HepG2 (cell line): ENCODE results near the gene PGPEP1. TPM values are rescaled to one million over a fixed set of nuclear protein-coding genes. Genes with fewer than 3 reads are reported as not detected.

Experiments
- ATAC-seq: fragments of 200-7000 bp; cut with Tn5 transposase; 3 replicates; pipeline ENCODE4 v1.9.1; 2020; ENCODE audit warnings: mild to moderate bottlenecking, moderate library complexity
- BruUV-seq: library from RNA; stranded (reverse); fragments of 400-500 nt; replicated peaks from 2 replicates; lab custom pipeline; 2021; lab: Mats Ljungman, UMichigan
- CTCF ChIA-PET: fragments of 300-600 bp; formaldehyde crosslinking; extraction: SDS; loops from one replicate; lab custom pipeline; 2021; ENCODE audit warnings: low total read pairs, inconsistent platforms, low intra/inter-chr PET ratio; lab: Yijun Ruan, JAX
- POLR2A ChIA-PET: fragments of 350-600 bp; sonication (Branson Sonifier 250); formaldehyde crosslinking; loops from one replicate; lab custom pipeline; 2020; ENCODE audit warnings: antibody characterized with exemption, inconsistent platforms; lab: Yijun Ruan, JAX
- DNase-seq: peaks from one replicate; pipeline ENCODE4 v3.0.0-alpha.2; 2015; ENCODE audit warnings: low spot score
- FAIRE-seq: peaks from 3 replicates; lab custom pipeline; 2011; peaks lifted over from hg19 to GRCh38; lab: Jason Lieb, UNC
- H2AFZ ChIP-seq: one replicate; pipeline ENCODE4 v1.6.1; 2011; ENCODE audit warnings: low read length, inconsistent platforms
- H3K27ac ChIP-seq: fragments of 300-600 bp; 3 replicates; pipeline ENCODE4 v1.8.0; 2011; ENCODE audit warnings: mixed run types, mild to moderate bottlenecking, mixed read lengths, low read length, inconsistent platforms; ENCODE audit not compliant: insufficient read depth; ENCODE audit errors: extremely low read length
- H3K27me3 ChIP-seq, 2 experiments: fragments of 200-600 bp in 1 of 2; 2 replicates in 1 of 2; 3 replicates in 1 of 2; pipeline versions ENCODE4 v1.6.0 to v1.8.0; 2011; ENCODE audit warnings: low read length in 2 of 2, mild to moderate bottlenecking in 2 of 2, moderate library complexity in 2 of 2, inconsistent platforms in 1 of 2; ENCODE audit not compliant: insufficient read depth in 2 of 2, control insufficient read depth in 1 of 2
- H3K36me3 ChIP-seq, 2 experiments: fragments of 200-600 bp in 1 of 2; replicated peaks in 1 of 2; 2 replicates in 1 of 2; 3 replicates in 1 of 2; pipeline versions ENCODE4 v1.5.1 to v1.8.0; 2011; ENCODE audit warnings: low read length in 2 of 2, inconsistent platforms in 1 of 2; ENCODE audit not compliant: insufficient read depth in 2 of 2, control insufficient read depth in 1 of 2
- H3K4me1 ChIP-seq: 2 replicates; pipeline ENCODE4 v1.5.1; 2012; ENCODE audit warnings: low read length, inconsistent platforms; ENCODE audit not compliant: insufficient read depth
- H3K4me2 ChIP-seq: 2 replicates; pipeline ENCODE4 v1.6.0; 2011; ENCODE audit warnings: low read depth, low read length, inconsistent platforms
- H3K4me3 ChIP-seq, 3 experiments: fragments of 200-600 bp in 1 of 3; sonication (generic), shearing (Covaris generic) in 1 of 3; replicated peaks in 1 of 3; 2 replicates each; pipeline ENCODE4 v1.5.1; 2011 to 2016; ENCODE audit warnings: low read length in 3 of 3, inconsistent platforms in 2 of 3, low read depth in 2 of 3, mild to moderate bottlenecking in 2 of 3, control low read depth in 1 of 3, mixed read lengths in 1 of 3; ENCODE audit not compliant: insufficient read depth in 1 of 3
- H3K79me2 ChIP-seq: one replicate; pipeline ENCODE4 v1.6.1; 2011; ENCODE audit warnings: low read length, inconsistent platforms; ENCODE audit not compliant: insufficient read depth
- H3K9ac ChIP-seq: 2 replicates; pipeline ENCODE4 v1.6.0; 2011; ENCODE audit warnings: mild to moderate bottlenecking, low read depth, low read length, inconsistent platforms; ENCODE audit not compliant: insufficient read depth
- H3K9me3 ChIP-seq: 2 replicates; pipeline ENCODE4 v1.5.1; 2012; ENCODE audit warnings: mild to moderate bottlenecking, low read length
- H4K20me1 ChIP-seq: 2 replicates; pipeline ENCODE4 v1.6.0; 2011; ENCODE audit warnings: inconsistent platforms, mild to moderate bottlenecking, low read length, moderate library complexity; ENCODE audit not compliant: insufficient read depth
- AKAP8 ChIP-seq: sonication (generic); formaldehyde crosslinking; IDR thresholded peaks from 2 replicates; pipeline ENCODE4 v1.5.1; 2020; ENCODE audit warnings: mild to moderate bottlenecking, missing genetic modification reagents
- BCL6 ChIP-seq: IDR thresholded peaks from 2 replicates; pipeline ENCODE4 v1.6.1; 2016; ENCODE audit warnings: missing genetic modification reagents, missing compliant biosample characterization
- HHEX ChIP-seq: IDR thresholded peaks from 2 replicates; pipeline ENCODE4 v1.6.1; 2016; ENCODE audit warnings: control low read depth
- NR2F6 ChIP-seq, 2 experiments: IDR thresholded peaks; 2 replicates each; pipeline ENCODE4 v1.6.1; 2016; ENCODE audit warnings: antibody characterized with exemption in 1 of 2, mild to moderate bottlenecking in 1 of 2
- PHF21A ChIP-seq: sonication (generic); formaldehyde crosslinking; IDR thresholded peaks from 2 replicates; pipeline ENCODE4 v1.5.0; 2020; ENCODE audit warnings: mild to moderate bottlenecking, missing genetic modification reagents
- RARA ChIP-seq: IDR thresholded peaks from 2 replicates; pipeline ENCODE4 v1.6.1; 2016; ENCODE audit warnings: missing genetic modification reagents, missing compliant biosample characterization
- SOX13 ChIP-seq, 3 experiments: fragments of 450-650 bp in 1 of 3; sonication (generic) in 1 of 3; formaldehyde crosslinking in 1 of 3; IDR thresholded peaks in 2 of 3; conservative IDR thresholded peaks in 1 of 3; 2 replicates each; pipeline versions ENCODE4 v1.5.0 to v1.6.1; 2016 to 2020; ENCODE audit warnings: antibody characterized with exemption in 1 of 3, mild to moderate bottlenecking in 1 of 3, missing compliant biosample characterization in 1 of 3, missing genetic modification reagents in 1 of 3, moderate library complexity in 1 of 3
- ZNF121 ChIP-seq: sonication (generic); formaldehyde crosslinking; IDR thresholded peaks from 2 replicates; pipeline ENCODE4 v1.5.0; 2020; ENCODE audit warnings: mild to moderate bottlenecking, missing genetic modification reagents
- WGBS: methylation state at CpG from one replicate; pipeline ENCODE4 v1.1.6; 2017; ENCODE audit warnings: low lambda C conversion rate; 5-methylcytosine and 5-hydroxymethylcytosine counted together
- in situ Hi-C: cut with HindIII; loops from 2 replicates; pipeline ENCODE4 v1.10.0; 2017; ENCODE audit warnings: low pct_unique_long_range_greater_than_20kb; ENCODE audit not compliant: extremely low pct_ligation_motif_present
- intact Hi-C: fragments of 100-400 bp; cut with micrococcal nuclease; formaldehyde crosslinking; loops from one replicate; pipeline ENCODE4 v1.10.0; 2022; ENCODE audit not compliant: unreplicated experiment
- polyA plus RNA-seq, 8 experiments: library from polyadenylated mRNA; depleted of rRNA in 3 of 8; stranded (reverse) in 7 of 8; unstranded in 1 of 8; fragments of >200 nt; fragmentation: Illumina TruSeq in 4 of 8; extraction: Trizol in 4 of 8; gene quantifications; 2 replicates each; pipeline versions ENCODE4 v1.2.1 to v1.2.3, GENCODE V29; 2011 to 2016; ENCODE audit warnings: low read depth in 4 of 8, missing spikeins in 1 of 8, mixed read lengths in 1 of 8; ENCODE audit not compliant: insufficient read depth in 1 of 8
- total RNA-seq, 5 experiments: library from RNA; depleted of rRNA; stranded (reverse); fragments of >200 nt; fragmentation: Illumina TruSeq; extraction: Trizol; gene quantifications; 2 replicates each; pipeline ENCODE4 v1.2.3, GENCODE V29; 2016; ENCODE audit warnings: low read depth in 1 of 5
- TF ChIP-seq, protein P1 (sequence below): sonication (generic); IDR thresholded peaks from 2 replicates; pipeline ENCODE4 v1.6.1; 2016; ENCODE audit warnings: low read depth, borderline replicate concordance
- TF ChIP-seq, protein P2 (sequence below): sonication (generic); formaldehyde crosslinking; IDR thresholded peaks from 2 replicates; pipeline ENCODE4 v1.8.0; 2022; ENCODE audit warnings: missing genetic modification reagents, mild to moderate bottlenecking, borderline replicate concordance
- TF ChIP-seq, protein P3 (sequence below): sonication (generic); formaldehyde crosslinking; IDR thresholded peaks from 2 replicates; pipeline ENCODE4 v1.5.0; 2020; ENCODE audit warnings: missing genetic modification reagents
- TF ChIP-seq, protein P4 (sequence below): sonication (generic); formaldehyde crosslinking; IDR thresholded peaks from 2 replicates; pipeline ENCODE4 v1.9.0; 2021; ENCODE audit warnings: missing genetic modification reagents, mild to moderate bottlenecking, borderline replicate concordance
- TF ChIP-seq, protein P5 (sequence below): sonication (generic); formaldehyde crosslinking; IDR thresholded peaks from 2 replicates; pipeline ENCODE4 v1.9.0; 2022; ENCODE audit warnings: missing genetic modification reagents, mild to moderate bottlenecking, borderline replicate concordance

The PGPEP1 gene
- total and polyA plus RNA-seq, 2 of the 13 experiments (the other 11 are each of a cell fraction or from before 2014, with no cell fraction given), result 53.1 to 56.6 TPM

DNA sequence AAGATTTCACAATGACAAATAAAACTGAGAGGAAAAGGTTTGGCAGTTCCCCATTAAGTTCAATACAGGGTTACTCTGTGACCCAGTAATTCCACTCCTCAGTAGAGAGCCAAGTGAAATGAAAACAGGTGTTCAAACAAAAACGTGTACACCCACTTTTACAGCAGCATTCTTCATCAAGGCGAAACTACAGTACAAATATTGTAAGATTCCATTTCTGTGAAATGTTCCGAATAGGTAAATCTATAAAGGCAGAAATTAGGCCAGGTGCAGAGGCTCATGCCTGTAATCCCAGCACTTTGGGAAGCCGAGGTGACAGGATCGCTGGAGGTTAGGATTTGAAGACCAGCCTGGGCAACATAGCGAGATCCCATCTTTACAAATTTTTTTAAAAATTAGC is 36.6 kb downstream of the PGPEP1 start:
- ChIA-PET CTCF (no interaction called here), POLR2A (interaction anchor here (0.7 to 1.5 kb wide), 4 partner anchors 9 to 98 kb away, joined by 3 to 7 read pairs (median 4); partner anchors contain the start of gene GDF15)
- BruUV-seq, result no TSS peak
- FAIRE-seq, result no peak
- Histone ChIP-seq H3K9ac (no peak overlapping the region), H3K9me3 (no peaks in the 10 kb centered on the region), H3K4me3 (no peak overlapping the region), H3K79me2 (peaks cover 5% of the 10 kb centered on the region), H3K36me3 (no peaks in the 10 kb centered on the region), H3K4me1 (peaks cover 99% of the 10 kb centered on the region), H3K27ac (peak overlapping the region; percentile 37), H2AFZ (no peak overlapping the region), H3K27me3 (no peaks in the 10 kb centered on the region), H4K20me1 (no peaks in the 10 kb centered on the region), H3K4me2 (no peak overlapping the region)
- ATAC-seq, result no peak
- WGBS, result 59% methylated on average over 6 of the region's 6 CpGs
- in situ Hi-C loops, result no loop called here
- intact Hi-C loops, result no loop called here
- no peak for DNase-seq
- TF ChIP-seq AKAP8 (CRISPR knock-in tag) (no peak), PHF21A (0 out of 2 replicates have a peak, but pooled peaks have one; percentile 38), NR2F6 (IDR thresholded peaks at IDR 0.05) (no peak), NR2F6 (CRISPR knock-in tag; IDR thresholded peaks at IDR 0.05) (0 out of 2 replicates have a peak, but pooled peaks have one; percentile 12), BCL6 (0 out of 2 replicates have a peak, but pooled peaks have one; percentile 35), SOX13 (IDR thresholded peaks at IDR 0.05) (no peak), SOX13 (CRISPR knock-in tag; conservative IDR thresholded peaks at IDR 0.05 in 1 of 2, IDR thresholded peaks at IDR 0.05 in 1 of 2) (peak in 1 of 2 experiments; percentile 5; a peak in 1 of 4 replicates), HHEX (CRISPR knock-in tag) (no peak), ZNF121 (CRISPR knock-in tag) (peak; percentile 96), RARA (CRISPR knock-in tag) (0 out of 2 replicates have a peak, but pooled peaks have one; percentile 27)
- TF ChIP-seq, protein P1, sequence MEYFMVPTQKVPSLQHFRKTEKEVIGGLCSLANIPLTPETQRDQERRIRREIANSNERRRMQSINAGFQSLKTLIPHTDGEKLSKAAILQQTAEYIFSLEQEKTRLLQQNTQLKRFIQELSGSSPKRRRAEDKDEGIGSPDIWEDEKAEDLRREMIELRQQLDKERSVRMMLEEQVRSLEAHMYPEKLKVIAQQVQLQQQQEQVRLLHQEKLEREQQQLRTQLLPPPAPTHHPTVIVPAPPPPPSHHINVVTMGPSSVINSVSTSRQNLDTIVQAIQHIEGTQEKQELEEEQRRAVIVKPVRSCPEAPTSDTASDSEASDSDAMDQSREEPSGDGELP, result peak; percentile 55; the same call in 1 of the 2 replicates
- TF ChIP-seq, protein P2, sequence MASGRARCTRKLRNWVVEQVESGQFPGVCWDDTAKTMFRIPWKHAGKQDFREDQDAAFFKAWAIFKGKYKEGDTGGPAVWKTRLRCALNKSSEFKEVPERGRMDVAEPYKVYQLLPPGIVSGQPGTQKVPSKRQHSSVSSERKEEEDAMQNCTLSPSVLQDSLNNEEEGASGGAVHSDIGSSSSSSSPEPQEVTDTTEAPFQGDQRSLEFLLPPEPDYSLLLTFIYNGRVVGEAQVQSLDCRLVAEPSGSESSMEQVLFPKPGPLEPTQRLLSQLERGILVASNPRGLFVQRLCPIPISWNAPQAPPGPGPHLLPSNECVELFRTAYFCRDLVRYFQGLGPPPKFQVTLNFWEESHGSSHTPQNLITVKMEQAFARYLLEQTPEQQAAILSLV (CRISPR knock-in tag), result no peak
- TF ChIP-seq, protein P3, sequence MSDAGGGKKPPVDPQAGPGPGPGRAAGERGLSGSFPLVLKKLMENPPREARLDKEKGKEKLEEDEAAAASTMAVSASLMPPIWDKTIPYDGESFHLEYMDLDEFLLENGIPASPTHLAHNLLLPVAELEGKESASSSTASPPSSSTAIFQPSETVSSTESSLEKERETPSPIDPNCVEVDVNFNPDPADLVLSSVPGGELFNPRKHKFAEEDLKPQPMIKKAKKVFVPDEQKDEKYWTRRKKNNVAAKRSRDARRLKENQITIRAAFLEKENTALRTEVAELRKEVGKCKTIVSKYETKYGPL, result no peak
- TF ChIP-seq, protein P4, sequence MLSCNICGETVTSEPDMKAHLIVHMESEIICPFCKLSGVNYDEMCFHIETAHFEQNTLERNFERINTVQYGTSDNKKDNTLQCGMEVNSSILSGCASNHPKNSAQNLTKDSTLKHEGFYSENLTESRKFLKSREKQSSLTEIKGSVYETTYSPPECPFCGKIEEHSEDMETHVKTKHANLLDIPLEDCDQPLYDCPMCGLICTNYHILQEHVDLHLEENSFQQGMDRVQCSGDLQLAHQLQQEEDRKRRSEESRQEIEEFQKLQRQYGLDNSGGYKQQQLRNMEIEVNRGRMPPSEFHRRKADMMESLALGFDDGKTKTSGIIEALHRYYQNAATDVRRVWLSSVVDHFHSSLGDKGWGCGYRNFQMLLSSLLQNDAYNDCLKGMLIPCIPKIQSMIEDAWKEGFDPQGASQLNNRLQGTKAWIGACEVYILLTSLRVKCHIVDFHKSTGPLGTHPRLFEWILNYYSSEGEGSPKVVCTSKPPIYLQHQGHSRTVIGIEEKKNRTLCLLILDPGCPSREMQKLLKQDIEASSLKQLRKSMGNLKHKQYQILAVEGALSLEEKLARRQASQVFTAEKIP, result no peak
- TF ChIP-seq, protein P5, sequence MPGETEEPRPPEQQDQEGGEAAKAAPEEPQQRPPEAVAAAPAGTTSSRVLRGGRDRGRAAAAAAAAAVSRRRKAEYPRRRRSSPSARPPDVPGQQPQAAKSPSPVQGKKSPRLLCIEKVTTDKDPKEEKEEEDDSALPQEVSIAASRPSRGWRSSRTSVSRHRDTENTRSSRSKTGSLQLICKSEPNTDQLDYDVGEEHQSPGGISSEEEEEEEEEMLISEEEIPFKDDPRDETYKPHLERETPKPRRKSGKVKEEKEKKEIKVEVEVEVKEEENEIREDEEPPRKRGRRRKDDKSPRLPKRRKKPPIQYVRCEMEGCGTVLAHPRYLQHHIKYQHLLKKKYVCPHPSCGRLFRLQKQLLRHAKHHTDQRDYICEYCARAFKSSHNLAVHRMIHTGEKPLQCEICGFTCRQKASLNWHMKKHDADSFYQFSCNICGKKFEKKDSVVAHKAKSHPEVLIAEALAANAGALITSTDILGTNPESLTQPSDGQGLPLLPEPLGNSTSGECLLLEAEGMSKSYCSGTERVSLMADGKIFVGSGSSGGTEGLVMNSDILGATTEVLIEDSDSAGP (CRISPR knock-in tag), result no peak
